Measurements from ENCODE around the gene PLN.

Gene PLN

GRCh38 chr6:118535176-118535844 is 12.8 kb upstream of the PLN start:
- no peak for DNase-seq (ENCODE audit: low read depth)
- TF ChIP-seq CTCF (conservative IDR thresholded peaks at IDR 0.05; ENCODE audit: low read depth, low read length) = no peak
- H3K4me3 ChIP-seq (ENCODE audit: low read depth, low read length) = no peak overlapping the region

- DNase-seq (ENCODE audit: low read depth) = no peak
These were observed 11.6 kb upstream of the PLN start for GRCh38 chr6:118536478-118536877.

GRCh38 chr6:118537574-118537973 is 10.5 kb upstream of the PLN start:
- no peak overlapping the region for H3K4me3 ChIP-seq (ENCODE audit: low read depth, low read length)
- TF ChIP-seq CTCF (conservative IDR thresholded peaks at IDR 0.05; ENCODE audit: low read depth, low read length) = no peak
- no peak for DNase-seq (ENCODE audit: low read depth)

More at GRCh38 chr6:118536478-118536877, 11.6 kb upstream of the PLN start:
- TF ChIP-seq CTCF (conservative IDR thresholded peaks at IDR 0.05; ENCODE audit: low read depth, low read length) = no peak
- H3K4me3 ChIP-seq (ENCODE audit: low read depth, low read length) = no peak overlapping the region

GRCh38 chr6:118542184-118542952 is 5.7 kb upstream of the PLN start:
- DNase-seq (ENCODE audit: low read depth) = peak; percentile 39
- no peak for TF ChIP-seq CTCF (conservative IDR thresholded peaks at IDR 0.05; ENCODE audit: low read depth, low read length)
- H3K4me3 ChIP-seq (ENCODE audit: low read depth, low read length) = no peak overlapping the region

GRCh38 chr6:118544105-118544504 is 4.0 kb upstream of the PLN start:
- TF ChIP-seq CTCF (conservative IDR thresholded peaks at IDR 0.05; ENCODE audit: low read depth, low read length) = no peak
- peak; percentile 25 for DNase-seq (ENCODE audit: low read depth)
- no peak overlapping the region for H3K4me3 ChIP-seq (ENCODE audit: low read depth, low read length)

GRCh38 chr6:118546164-118546879 is 1.8 kb upstream of the PLN start:
- H3K4me3 ChIP-seq (ENCODE audit: low read depth, low read length) = no peak overlapping the region
- DNase-seq (ENCODE audit: low read depth) = no peak
- no peak for TF ChIP-seq CTCF (conservative IDR thresholded peaks at IDR 0.05; ENCODE audit: low read depth, low read length)
